Tongue (tissue), 2 donors: ENCODE measurements around the gene MALRD1. TPM values are rescaled to one million over a fixed set of nuclear protein-coding genes. Genes with fewer than 3 reads are reported as not detected.

Experiments
- DNase-seq: peaks from one replicate; pipeline ENCODE4 v3.0.0-alpha.2; 2015
- total RNA-seq: library from RNA; depleted of rRNA; stranded (reverse); fragments of >200 nt; gene quantifications from one replicate; pipeline ENCODE4 v1.2.3, GENCODE V29; 2014

The MALRD1 gene
- total RNA-seq, 1 donor from 2014 or later: 6.4 TPM

GRCh38 chr10:19111501-19112267 lies 63.1 kb downstream of the MALRD1 start:
- no peak for DNase-seq

GRCh38 chr10:19117438-19117837 lies 68.8 kb downstream of the MALRD1 start:
- DNase-seq: no peak

- no peak for DNase-seq
Measured at GRCh38 chr10:19119191-19119590, 70.6 kb downstream of the MALRD1 start.

GRCh38 chr10:19120381-19120908 lies 71.8 kb downstream of the MALRD1 start:
- no peak for DNase-seq

GRCh38 chr10:19133992-19134391 lies 85.4 kb downstream of the MALRD1 start:
- DNase-seq: no peak

- no peak for DNase-seq
Measured at GRCh38 chr10:19142967-19143366, 94.4 kb downstream of the MALRD1 start.

GRCh38 chr10:19144206-19144605 lies 95.6 kb downstream of the MALRD1 start:
- DNase-seq: no peak

GRCh38 chr10:19154375-19154774 lies 105.8 kb downstream of the MALRD1 start:
- no peak for DNase-seq

GRCh38 chr10:19158358-19158757 lies 109.8 kb downstream of the MALRD1 start:
- DNase-seq: no peak

GRCh38 chr10:19158870-19159269 lies 110.3 kb downstream of the MALRD1 start:
- no peak for DNase-seq

GRCh38 chr10:19164461-19164860 lies 115.9 kb downstream of the MALRD1 start:
- no peak for DNase-seq

- DNase-seq: no peak
Measured at GRCh38 chr10:19168584-19168983, 120.0 kb downstream of the MALRD1 start.

- no peak for DNase-seq
Measured at GRCh38 chr10:19169041-19169440, 120.4 kb downstream of the MALRD1 start.

- DNase-seq: no peak
Measured at GRCh38 chr10:19169684-19170083, 121.1 kb downstream of the MALRD1 start.

GRCh38 chr10:19178675-19179074 lies 130.1 kb downstream of the MALRD1 start:
- DNase-seq: no peak

GRCh38 chr10:19184891-19185290 lies 136.3 kb downstream of the MALRD1 start:
- DNase-seq: no peak

- no peak for DNase-seq
Measured at GRCh38 chr10:19194866-19195265, 146.3 kb downstream of the MALRD1 start.

GRCh38 chr10:19195698-19196097 lies 147.1 kb downstream of the MALRD1 start:
- DNase-seq: no peak

- DNase-seq: no peak
Measured at GRCh38 chr10:19200211-19200610, 151.6 kb downstream of the MALRD1 start.

GRCh38 chr10:19204246-19204917 lies 155.8 kb downstream of the MALRD1 start:
- DNase-seq: no peak

- no peak for DNase-seq
Measured at GRCh38 chr10:19209319-19209718, 160.7 kb downstream of the MALRD1 start.

- DNase-seq: no peak
Measured at GRCh38 chr10:19212590-19212989, 164.0 kb downstream of the MALRD1 start.

- DNase-seq: no peak
Measured at GRCh38 chr10:19221216-19221615, 172.6 kb downstream of the MALRD1 start.

- DNase-seq: no peak
Measured at GRCh38 chr10:19226025-19226424, 177.4 kb downstream of the MALRD1 start.
